GM18870 (cell line): ENCODE data around the gene ELSPBP1.
"Not testable (repeated sequence)": the region's sequence is repeated elsewhere in the genome, so short reads cannot be mapped to it uniquely, and the experiment has no call there.

Source experiments
- ATAC-seq: cut with Tn5 transposase; IDR thresholded peaks from one replicate; pipeline ENCODE4 v1.9.1; 2021; ENCODE audit warnings: moderate library complexity; ENCODE audit not compliant: unreplicated experiment

Gene ELSPBP1

GRCh38 chr19:48041877-48042580 lies 47.6 kb downstream of the ELSPBP1 start:
- ATAC-seq = no peak

GRCh38 chr19:48043675-48044258 lies 49.3 kb downstream of the ELSPBP1 start, which contains the start of gene CABP5:
TSS of gene CABP5 (minus strand) at chr19:48044079. CDS start at chr19:48043922, 157 bp downstream.
- ATAC-seq = no peak

- no peak for ATAC-seq
These were observed 50.1 kb downstream of the ELSPBP1 start for GRCh38 chr19:48044561-48044960.

GRCh38 chr19:48051335-48052033 lies 57.1 kb downstream of the ELSPBP1 start:
- no peak for ATAC-seq

- ATAC-seq = no peak
These were observed 58.6 kb downstream of the ELSPBP1 start for GRCh38 chr19:48053076-48053475.

- ATAC-seq = no peak
These were observed 59.4 kb downstream of the ELSPBP1 start for GRCh38 chr19:48053856-48054255.

GRCh38 chr19:48059331-48059730 lies 64.9 kb downstream of the ELSPBP1 start:
- no peak for ATAC-seq

- ATAC-seq = no peak
These were observed 65.9 kb downstream of the ELSPBP1 start for GRCh38 chr19:48060381-48060780.

- no peak for ATAC-seq
These were observed 67.2 kb downstream of the ELSPBP1 start for GRCh38 chr19:48061401-48062344.

GRCh38 chr19:48064509-48064908 lies 70.1 kb downstream of the ELSPBP1 start:
- ATAC-seq = no peak

- no peak for ATAC-seq
These were observed 75.0 kb downstream of the ELSPBP1 start for GRCh38 chr19:48069435-48069834.

- ATAC-seq = not testable (repeated sequence)
These were observed 75.8 kb downstream of the ELSPBP1 start for GRCh38 chr19:48070177-48070769.
